Endothelial cell of umbilical vein (primary cell): ENCODE measurements around the gene CHN2. TPM values are rescaled to one million over a fixed set of nuclear protein-coding genes. Genes with fewer than 3 reads are reported as not detected.

ENCODE experiments used
- BruUV-seq: library from RNA; stranded (reverse); fragments of 400-500 nt; replicated peaks from 2 replicates; lab custom pipeline; 2021; lab: Mats Ljungman, UMichigan
- CTCF ChIA-PET: fragments of 300-600, 350-600 bp; sonication (Branson Sonifier 250); formaldehyde crosslinking; loops from one replicate; lab custom pipeline; 2021; ENCODE audit warnings: antibody characterized with exemption, inconsistent platforms; lab: Charles Lee
- POLR2A ChIA-PET: fragments of 300-600, 350-600 bp; sonication (Branson Sonifier 250); formaldehyde crosslinking; loops from one replicate; lab custom pipeline; 2021; ENCODE audit warnings: antibody characterized with exemption, inconsistent platforms; lab: Charles Lee
- DNase-seq: peaks from one replicate; pipeline ENCODE4 v3.0.0-alpha.2; 2011; ENCODE audit warnings: low read depth, low spot score
- FAIRE-seq: peaks from 2 replicates; lab custom pipeline; 2011; peaks lifted over from hg19 to GRCh38; lab: Jason Lieb, UNC
- H2AFZ ChIP-seq: 2 replicates; pipeline ENCODE4 v1.6.0; 2012; ENCODE audit warnings: low read depth, low read length, control low read depth, inconsistent platforms
- H3K27ac ChIP-seq: 2 replicates; pipeline ENCODE4 v1.5.1; 2011; ENCODE audit warnings: low read depth, mild to moderate bottlenecking, control low read depth, low read length, moderate library complexity; ENCODE audit not compliant: insufficient read depth
- H3K27me3 ChIP-seq, 2 experiments: 2 replicates each; pipeline versions ENCODE4 v1.6.0 to v1.6.1; 2011; ENCODE audit warnings: low read length in 2 of 2, mixed read lengths in 1 of 2; ENCODE audit not compliant: control insufficient read depth in 2 of 2, insufficient read depth in 2 of 2
- H3K36me3 ChIP-seq, 2 experiments: 2 replicates in 1 of 2; 3 replicates in 1 of 2; pipeline ENCODE4 v1.5.1; 2011; ENCODE audit warnings: low read length in 2 of 2, mild to moderate bottlenecking in 1 of 2, moderate library complexity in 1 of 2; ENCODE audit not compliant: control insufficient read depth in 2 of 2, insufficient read depth in 2 of 2; ENCODE audit errors: extremely low read depth in 1 of 2
- H3K4me1 ChIP-seq: 3 replicates; pipeline ENCODE4 v1.5.1; 2011; ENCODE audit warnings: mild to moderate bottlenecking, low read length; ENCODE audit not compliant: control insufficient read depth, insufficient read depth; ENCODE audit errors: extremely low read depth
- H3K4me2 ChIP-seq: 2 replicates; pipeline ENCODE4 v1.6.1; 2011; ENCODE audit warnings: low read length, control low read depth, mixed read lengths; ENCODE audit not compliant: insufficient read depth
- H3K4me3 ChIP-seq, 3 experiments: fragments of 200-600 bp in 1 of 3; sonication (generic), shearing (Covaris generic) in 1 of 3; replicated peaks in 1 of 3; 2 replicates each; pipeline ENCODE4 v1.5.1; 2011 to 2016; ENCODE audit warnings: control low read depth in 3 of 3, low read length in 3 of 3, mild to moderate bottlenecking in 2 of 3, inconsistent platforms in 1 of 3, low read depth in 1 of 3, moderate library complexity in 1 of 3; ENCODE audit not compliant: insufficient read depth in 1 of 3
- H3K79me2 ChIP-seq: 2 replicates; pipeline ENCODE4 v1.6.0; 2012; ENCODE audit warnings: low read length, inconsistent platforms; ENCODE audit not compliant: control insufficient read depth, insufficient read depth
- H3K9ac ChIP-seq: replicated peaks from 2 replicates; pipeline ENCODE3; 2011; ENCODE audit warnings: low read length, control low read depth; ENCODE audit not compliant: insufficient read depth; ENCODE audit errors: extremely low read depth
- H3K9me1 ChIP-seq: replicated peaks from 3 replicates; pipeline ENCODE4 v1.6.0; 2011; ENCODE audit warnings: mild to moderate bottlenecking, low read length; ENCODE audit not compliant: control insufficient read depth, insufficient read depth; ENCODE audit errors: extremely low read depth
- H3K9me3 ChIP-seq: replicated peaks from 2 replicates; pipeline ENCODE4 v1.5.1; 2012; ENCODE audit warnings: low read length, inconsistent platforms; ENCODE audit not compliant: control insufficient read depth, insufficient read depth
- H4K20me1 ChIP-seq: replicated peaks from 2 replicates; pipeline ENCODE3; 2011; ENCODE audit warnings: mild to moderate bottlenecking, low read length; ENCODE audit not compliant: control insufficient read depth, insufficient read depth; ENCODE audit errors: extremely low read depth
- CTCF ChIP-seq, 2 donors: IDR thresholded peaks; 1 replicate in 1 of 2; 2 replicates in 1 of 2; pipeline ENCODE4 v1.5.1; 2011; ENCODE audit warnings: low read length in 2 of 2, mild to moderate bottlenecking in 2 of 2, moderate library complexity in 2 of 2, control low read depth in 1 of 2, inconsistent platforms in 1 of 2, low read depth in 1 of 2; ENCODE audit not compliant: insufficient read depth in 1 of 2; ENCODE audit errors: extremely low read depth in 1 of 2
- EZH2 ChIP-seq: IDR thresholded peaks from 2 replicates; pipeline ENCODE4 v1.6.1; 2012; ENCODE audit warnings: borderline replicate concordance, low read depth, mild to moderate bottlenecking, moderate library complexity, low read length, inconsistent platforms; ENCODE audit not compliant: severe bottlenecking
- FOS ChIP-seq: IDR thresholded peaks from 2 replicates; pipeline ENCODE4 v1.6.1; 2011; ENCODE audit warnings: mild to moderate bottlenecking, low read length, moderate library complexity, borderline replicate concordance; ENCODE audit not compliant: insufficient read depth
- GATA2 ChIP-seq: IDR thresholded peaks from 2 replicates; pipeline ENCODE4 v1.7.0; 2011; ENCODE audit warnings: low read depth, mild to moderate bottlenecking, moderate library complexity, mixed read lengths, low read length; ENCODE audit not compliant: insufficient read length, insufficient read depth
- JUN ChIP-seq: IDR thresholded peaks from 2 replicates; pipeline ENCODE4 v1.6.1; 2011; ENCODE audit warnings: borderline replicate concordance, low read depth; ENCODE audit not compliant: insufficient read length, insufficient read depth
- MAX ChIP-seq: IDR thresholded peaks from 2 replicates; pipeline ENCODE4 v1.6.1; 2011; ENCODE audit not compliant: insufficient read depth, insufficient read length
- MYC ChIP-seq: IDR thresholded peaks from one replicate; pipeline ENCODE4 v1.6.1; 2011; ENCODE audit warnings: mild to moderate bottlenecking, low read depth, low read length
- POLR2A ChIP-seq: IDR thresholded peaks from 2 replicates; pipeline ENCODE4 v1.6.1; 2012; ENCODE audit warnings: low read depth, mild to moderate bottlenecking, control low read depth, low read length
- POLR2AphosphoS5 ChIP-seq: IDR thresholded peaks from 2 replicates; pipeline ENCODE4 v1.6.1; 2012; ENCODE audit warnings: low read depth, mild to moderate bottlenecking, control low read depth, low read length, moderate library complexity; ENCODE audit not compliant: insufficient read depth
- dilution Hi-C: fragments of 300-500 bp; cut with MboI; formaldehyde crosslinking; loops from one replicate; pipeline ENCODE4 v1.15.0; 2019; ENCODE audit warnings: low sequenced_read_pairs; ENCODE audit not compliant: extremely low pct_ligation_motif_present
- intact Hi-C: fragments of 100-400 bp; cut with micrococcal nuclease; formaldehyde crosslinking; loops from one replicate; pipeline ENCODE4 v1.10.0; 2022
- polyA plus RNA-seq, 4 experiments: library from polyadenylated mRNA; depleted of rRNA in 3 of 4; stranded (reverse) in 3 of 4; unstranded in 1 of 4; fragments of >200 nt; gene quantifications; 2 replicates each; pipeline versions ENCODE4 v1.2.1 to v1.2.3, GENCODE V29; 2011 to 2012; ENCODE audit warnings: missing spikeins in 1 of 4
- total RNA-seq: library from RNA; stranded (reverse); gene quantifications from 2 replicates; pipeline ENCODE4 v1.2.3, GENCODE V29; 2021

The CHN2 gene
- total and polyA plus RNA-seq, 2 donors (not counting 3 experiments of a cell fraction or from before 2014, with no cell fraction given), result 1.4 to 5.0 TPM

GRCh38 chr7:29443552-29443951 is 249.0 kb downstream of the CHN2 start:
- Histone ChIP-seq H3K27me3 (no peaks in the 10 kb centered on the region), H3K9ac (no peak overlapping the region), H3K27ac (no peak overlapping the region), H2AFZ (no peak overlapping the region), H3K9me1 (no peaks in the 10 kb centered on the region), H3K4me1 (no peaks in the 10 kb centered on the region), H3K4me3 (no peak overlapping the region), H3K4me2 (no peak overlapping the region), H4K20me1 (no peaks in the 10 kb centered on the region), H3K9me3 (no peaks in the 10 kb centered on the region), H3K79me2 (no peaks in the 10 kb centered on the region), H3K36me3 (no peaks in the 10 kb centered on the region)
- no TSS peak for BruUV-seq
- dilution Hi-C loops, result no loop called here
- TF ChIP-seq JUN (no peak), EZH2 (no peak), MAX (no peak), POLR2AphosphoS5 (no peak), POLR2A (no peak)
- DNase-seq (no peak), FAIRE-seq (no peak)
- POLR2A ChIA-PET, result no interaction called here
- intact Hi-C loops, result no loop called here
- CTCF ChIA-PET, result no interaction called here

- FAIRE-seq (no peak), DNase-seq (no peak)
- Histone ChIP-seq H3K27me3 (no peaks in the 10 kb centered on the region), H4K20me1 (no peaks in the 10 kb centered on the region), H3K79me2 (no peaks in the 10 kb centered on the region), H3K4me3 (no peak overlapping the region), H2AFZ (no peak overlapping the region), H3K9me3 (no peaks in the 10 kb centered on the region), H3K4me1 (no peaks in the 10 kb centered on the region), H3K4me2 (no peak overlapping the region), H3K36me3 (no peaks in the 10 kb centered on the region), H3K9me1 (no peaks in the 10 kb centered on the region), H3K27ac (no peak overlapping the region), H3K9ac (no peak overlapping the region)
- dilution Hi-C loops, result no loop called here
- CTCF ChIA-PET, result no interaction called here
- POLR2A ChIA-PET, result no interaction called here
- intact Hi-C loops, result no loop called here
- BruUV-seq, result no TSS peak
- TF ChIP-seq MYC (no peak), JUN (no peak), CTCF (IDR thresholded peaks at IDR 0.05; ENCODE audit: extremely low read depth in 1 of 2, insufficient read depth in 1 of 2, low read depth in 1 of 2, low read length in 2 of 2) (no peak), EZH2 (no peak), POLR2A (no peak), FOS (no peak), POLR2AphosphoS5 (no peak), MAX (no peak), GATA2 (no peak)
These were observed 249.7 kb downstream of the CHN2 start for GRCh38 chr7:29444267-29444666.
